Esophagus muscularis mucosa (tissue), 3 donors: ENCODE data around the gene AWAT1.

Source experiments
- CTCF ChIP-seq, 3 experiments: fragments of 200-600 bp in 2 of 3; fragments of 450-650 bp in 1 of 3; sonication (generic) in 2 of 3; IDR thresholded peaks; one replicate each; pipeline ENCODE4 v1.5.1; 2017 to 2019; ENCODE audit warnings: antibody characterized with exemption in 3 of 3, mild to moderate bottlenecking in 2 of 3, moderate library complexity in 1 of 3
- POLR2A ChIP-seq: fragments of 450-650 bp; IDR thresholded peaks from one replicate; pipeline ENCODE4 v1.6.1; 2017; ENCODE audit warnings: antibody characterized with exemption, moderate library complexity, mild to moderate bottlenecking, low read depth
- POLR2AphosphoS5 ChIP-seq, 2 donors: sonication (generic); formaldehyde crosslinking; IDR thresholded peaks; one replicate each; pipeline ENCODE4 v1.6.1; 2017; ENCODE audit warnings: antibody characterized with exemption in 2 of 2

- no peak for TF ChIP-seq CTCF (IDR thresholded peaks at IDR 0.05)
- no peak for TF ChIP-seq POLR2AphosphoS5 (IDR thresholded peaks at IDR 0.05)
- TF ChIP-seq POLR2A: no peak
Observed at GRCh38 chrX:70252491-70252890, 18.0 kb downstream of the AWAT1 start.
